HEK293 (cell line): Measurements from ENCODE around the gene ZAR1.
"Not testable (repeated sequence)": the region's sequence is repeated elsewhere in the genome, so short reads cannot be mapped to it uniquely, and the experiment has no call there.

Experiments used
- CTCF ChIA-PET: fragments of 350-600 bp; formaldehyde crosslinking; extraction: SDS; loops from one replicate; lab custom pipeline; 2021; ENCODE audit warnings: antibody characterized with exemption; lab: Yijun Ruan, JAX
- POLR2A ChIA-PET: fragments of 300-600 bp; formaldehyde crosslinking; extraction: SDS; loops from one replicate; lab custom pipeline; 2020; ENCODE audit warnings: antibody characterized with exemption, inconsistent platforms; lab: Yijun Ruan, JAX
- H3K27ac ChIP-seq: fragments of 200-500 bp; sonication (Bioruptor generic); 2 replicates; pipeline ENCODE4 v1.5.1; 2014; ENCODE audit warnings: low read depth, low read length, control low read depth, inconsistent platforms; ENCODE audit errors: extremely low read depth
- H3K36me3 ChIP-seq, 2 experiments: fragments of 200-500 bp in 1 of 2; sonication (Bioruptor generic) in 1 of 2; 1 replicate in 1 of 2; 2 replicates in 1 of 2; pipeline ENCODE4 v1.5.1; 2014 to 2017; ENCODE audit warnings: inconsistent platforms in 2 of 2, low read length in 2 of 2; ENCODE audit not compliant: control insufficient read depth in 2 of 2, insufficient read depth in 1 of 2
- H3K4me1 ChIP-seq: fragments of 200-500 bp; sonication (Bioruptor generic); 2 replicates; pipeline ENCODE4 v1.5.1; 2014; ENCODE audit warnings: mild to moderate bottlenecking, low read length, inconsistent platforms; ENCODE audit not compliant: control insufficient read depth, insufficient read depth
- H3K4me3 ChIP-seq: 2 replicates; pipeline ENCODE4 v1.5.1; 2011; ENCODE audit warnings: low read depth, mild to moderate bottlenecking, control low read depth, low read length, moderate library complexity
- H3K9me3 ChIP-seq: fragments of 200-500 bp; sonication (Bioruptor generic); 2 replicates; pipeline ENCODE4 v1.5.1; 2014; ENCODE audit warnings: low read depth, low read length, inconsistent platforms; ENCODE audit not compliant: control insufficient read depth, insufficient read depth
- MYNN ChIP-seq: fragments of 450-650 bp; formaldehyde crosslinking; IDR thresholded peaks from 2 replicates; pipeline ENCODE4 v1.5.1; 2016; ENCODE audit warnings: missing biosample characterization, missing genetic modification characterization, borderline replicate concordance
- OSR2 ChIP-seq: fragments of 450-650 bp; formaldehyde crosslinking; IDR thresholded peaks from 2 replicates; pipeline ENCODE4 v1.5.1; 2016; ENCODE audit warnings: missing biosample characterization, missing genetic modification characterization
- ZEB2 ChIP-seq: fragments of 450-650 bp; formaldehyde crosslinking; IDR thresholded peaks from 2 replicates; pipeline ENCODE4 v1.5.1; 2016; ENCODE audit warnings: missing biosample characterization, missing genetic modification characterization
- ZNF175 ChIP-seq: fragments of 450-650 bp; formaldehyde crosslinking; IDR thresholded peaks from 2 replicates; pipeline ENCODE4 v1.5.1; 2016; ENCODE audit warnings: missing biosample characterization, missing genetic modification characterization
- ZNF24 ChIP-seq: fragments of 450-650 bp; formaldehyde crosslinking; IDR thresholded peaks from 2 replicates; pipeline ENCODE4 v1.5.1; 2016; ENCODE audit warnings: missing biosample characterization, missing genetic modification characterization
- ZNF555 ChIP-seq: fragments of 450-650 bp; formaldehyde crosslinking; conservative IDR thresholded peaks from 2 replicates; pipeline ENCODE4 v1.5.1; 2017; ENCODE audit warnings: missing biosample characterization, mild to moderate bottlenecking, missing genetic modification characterization, inconsistent platforms
- ZNF654 ChIP-seq: fragments of 450-650 bp; formaldehyde crosslinking; IDR thresholded peaks from 2 replicates; pipeline ENCODE4 v1.5.1; 2016; ENCODE audit warnings: low read depth, missing biosample characterization, missing genetic modification characterization
- ZNF843 ChIP-seq: fragments of 450-650 bp; formaldehyde crosslinking; IDR thresholded peaks from 2 replicates; pipeline ENCODE4 v1.5.1; 2016; ENCODE audit warnings: missing biosample characterization, missing genetic modification characterization
- TF ChIP-seq, protein P1 (sequence below): fragments of 450-650 bp; formaldehyde crosslinking; IDR thresholded peaks from 2 replicates; pipeline ENCODE4 v1.5.1; 2017; ENCODE audit warnings: missing biosample characterization, missing genetic modification characterization
- TF ChIP-seq, protein P2 (sequence below): fragments of 450-650 bp; IDR thresholded peaks from 2 replicates; pipeline ENCODE4 v1.5.1; 2018; ENCODE audit warnings: missing biosample characterization, mild to moderate bottlenecking, missing genetic modification characterization
- TF ChIP-seq, protein P3 (sequence below): fragments of 450-650 bp; formaldehyde crosslinking; IDR thresholded peaks from 2 replicates; pipeline ENCODE4 v1.5.1; 2016; ENCODE audit warnings: missing biosample characterization, missing genetic modification characterization
- TF ChIP-seq, protein P4 (sequence below): fragments of 450-650 bp; formaldehyde crosslinking; IDR thresholded peaks from 2 replicates; pipeline ENCODE4 v1.5.1; 2016; ENCODE audit warnings: missing biosample characterization, missing genetic modification characterization
- TF ChIP-seq, protein P5 (sequence below): fragments of 450-650 bp; formaldehyde crosslinking; IDR thresholded peaks from 2 replicates; pipeline ENCODE4 v1.5.0; 2017; ENCODE audit warnings: missing biosample characterization, missing genetic modification characterization, borderline replicate concordance
- TF ChIP-seq, protein P6 (sequence below): fragments of 450-650 bp; formaldehyde crosslinking; IDR thresholded peaks from 2 replicates; pipeline ENCODE4 v1.5.1; 2016; ENCODE audit warnings: missing biosample characterization, missing genetic modification characterization

The ZAR1 gene, protein sequence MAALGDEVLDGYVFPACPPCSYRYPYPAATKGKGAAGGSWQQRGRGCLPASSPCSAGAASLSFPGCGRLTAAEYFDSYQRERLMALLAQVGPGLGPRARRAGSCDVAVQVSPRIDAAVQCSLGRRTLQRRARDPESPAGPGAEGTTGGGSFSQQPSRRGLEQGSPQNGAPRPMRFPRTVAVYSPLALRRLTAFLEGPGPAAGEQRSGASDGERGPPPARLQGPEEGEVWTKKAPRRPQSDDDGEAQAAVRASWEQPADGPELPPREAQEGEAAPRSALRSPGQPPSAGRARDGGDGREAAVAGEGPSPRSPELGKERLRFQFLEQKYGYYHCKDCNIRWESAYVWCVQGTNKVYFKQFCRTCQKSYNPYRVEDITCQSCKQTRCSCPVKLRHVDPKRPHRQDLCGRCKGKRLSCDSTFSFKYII

DNA sequence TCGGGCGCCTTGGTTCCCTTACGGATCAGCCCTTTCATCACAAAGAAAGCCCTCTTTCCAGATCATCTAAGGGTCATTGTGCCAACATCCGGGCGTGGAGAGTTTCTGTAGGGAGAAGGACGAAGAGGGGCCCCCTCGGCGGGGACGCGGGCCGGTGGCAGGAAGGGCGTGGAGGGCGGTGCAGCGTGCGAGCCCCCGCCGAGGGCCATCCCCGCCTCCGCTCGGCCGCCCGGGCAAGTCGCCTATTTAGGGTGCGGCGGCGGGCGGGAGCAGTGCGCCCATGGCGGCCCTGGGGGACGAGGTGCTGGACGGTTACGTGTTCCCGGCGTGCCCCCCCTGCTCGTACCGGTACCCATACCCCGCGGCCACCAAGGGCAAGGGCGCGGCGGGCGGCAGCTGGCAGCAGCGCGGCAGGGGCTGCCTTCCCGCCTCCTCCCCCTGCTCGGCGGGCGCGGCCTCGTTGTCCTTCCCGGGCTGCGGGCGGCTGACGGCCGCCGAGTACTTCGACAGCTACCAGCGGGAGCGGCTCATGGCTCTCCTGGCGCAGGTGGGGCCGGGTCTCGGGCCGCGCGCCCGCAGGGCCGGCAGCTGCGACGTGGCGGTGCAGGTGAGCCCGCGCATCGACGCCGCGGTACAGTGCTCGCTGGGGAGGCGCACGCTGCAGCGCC is at the start of gene ZAR1:
ZAR1 (plus strand) TSS at position 241 of the 668 bp plus-strand sequence; CDS start at position 281, 40 bp downstream.
- peaks cover 0 to 3% of the 10 kb centered on the region in 2 experiments; a peak in 1 of 3 replicates for H3K36me3 ChIP-seq
- H3K9me3 ChIP-seq, result no peaks in the 10 kb centered on the region
- POLR2A ChIA-PET, result no interaction called here
- TF ChIP-seq, protein P1, sequence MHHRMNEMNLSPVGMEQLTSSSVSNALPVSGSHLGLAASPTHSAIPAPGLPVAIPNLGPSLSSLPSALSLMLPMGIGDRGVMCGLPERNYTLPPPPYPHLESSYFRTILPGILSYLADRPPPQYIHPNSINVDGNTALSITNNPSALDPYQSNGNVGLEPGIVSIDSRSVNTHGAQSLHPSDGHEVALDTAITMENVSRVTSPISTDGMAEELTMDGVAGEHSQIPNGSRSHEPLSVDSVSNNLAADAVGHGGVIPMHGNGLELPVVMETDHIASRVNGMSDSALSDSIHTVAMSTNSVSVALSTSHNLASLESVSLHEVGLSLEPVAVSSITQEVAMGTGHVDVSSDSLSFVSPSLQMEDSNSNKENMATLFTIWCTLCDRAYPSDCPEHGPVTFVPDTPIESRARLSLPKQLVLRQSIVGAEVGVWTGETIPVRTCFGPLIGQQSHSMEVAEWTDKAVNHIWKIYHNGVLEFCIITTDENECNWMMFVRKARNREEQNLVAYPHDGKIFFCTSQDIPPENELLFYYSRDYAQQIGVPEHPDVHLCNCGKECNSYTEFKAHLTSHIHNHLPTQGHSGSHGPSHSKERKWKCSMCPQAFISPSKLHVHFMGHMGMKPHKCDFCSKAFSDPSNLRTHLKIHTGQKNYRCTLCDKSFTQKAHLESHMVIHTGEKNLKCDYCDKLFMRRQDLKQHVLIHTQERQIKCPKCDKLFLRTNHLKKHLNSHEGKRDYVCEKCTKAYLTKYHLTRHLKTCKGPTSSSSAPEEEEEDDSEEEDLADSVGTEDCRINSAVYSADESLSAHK (tag by site-specific recombination), result no peak
- TF ChIP-seq ZNF555 (tag by site-specific recombination) (no peak), OSR2 (tag by site-specific recombination) (no peak), ZNF24 (tag by site-specific recombination) (no peak)
- TF ChIP-seq, protein P2, sequence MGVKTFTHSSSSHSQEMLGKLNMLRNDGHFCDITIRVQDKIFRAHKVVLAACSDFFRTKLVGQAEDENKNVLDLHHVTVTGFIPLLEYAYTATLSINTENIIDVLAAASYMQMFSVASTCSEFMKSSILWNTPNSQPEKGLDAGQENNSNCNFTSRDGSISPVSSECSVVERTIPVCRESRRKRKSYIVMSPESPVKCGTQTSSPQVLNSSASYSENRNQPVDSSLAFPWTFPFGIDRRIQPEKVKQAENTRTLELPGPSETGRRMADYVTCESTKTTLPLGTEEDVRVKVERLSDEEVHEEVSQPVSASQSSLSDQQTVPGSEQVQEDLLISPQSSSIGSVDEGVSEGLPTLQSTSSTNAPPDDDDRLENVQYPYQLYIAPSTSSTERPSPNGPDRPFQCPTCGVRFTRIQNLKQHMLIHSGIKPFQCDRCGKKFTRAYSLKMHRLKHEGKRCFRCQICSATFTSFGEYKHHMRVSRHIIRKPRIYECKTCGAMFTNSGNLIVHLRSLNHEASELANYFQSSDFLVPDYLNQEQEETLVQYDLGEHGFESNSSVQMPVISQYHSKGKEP, result no peak
- TF ChIP-seq, protein P3, sequence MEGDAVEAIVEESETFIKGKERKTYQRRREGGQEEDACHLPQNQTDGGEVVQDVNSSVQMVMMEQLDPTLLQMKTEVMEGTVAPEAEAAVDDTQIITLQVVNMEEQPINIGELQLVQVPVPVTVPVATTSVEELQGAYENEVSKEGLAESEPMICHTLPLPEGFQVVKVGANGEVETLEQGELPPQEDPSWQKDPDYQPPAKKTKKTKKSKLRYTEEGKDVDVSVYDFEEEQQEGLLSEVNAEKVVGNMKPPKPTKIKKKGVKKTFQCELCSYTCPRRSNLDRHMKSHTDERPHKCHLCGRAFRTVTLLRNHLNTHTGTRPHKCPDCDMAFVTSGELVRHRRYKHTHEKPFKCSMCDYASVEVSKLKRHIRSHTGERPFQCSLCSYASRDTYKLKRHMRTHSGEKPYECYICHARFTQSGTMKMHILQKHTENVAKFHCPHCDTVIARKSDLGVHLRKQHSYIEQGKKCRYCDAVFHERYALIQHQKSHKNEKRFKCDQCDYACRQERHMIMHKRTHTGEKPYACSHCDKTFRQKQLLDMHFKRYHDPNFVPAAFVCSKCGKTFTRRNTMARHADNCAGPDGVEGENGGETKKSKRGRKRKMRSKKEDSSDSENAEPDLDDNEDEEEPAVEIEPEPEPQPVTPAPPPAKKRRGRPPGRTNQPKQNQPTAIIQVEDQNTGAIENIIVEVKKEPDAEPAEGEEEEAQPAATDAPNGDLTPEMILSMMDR (tag by site-specific recombination), result no peak
- CTCF ChIA-PET, result no interaction called here
- H3K4me1 ChIP-seq, result no peaks in the 10 kb centered on the region
- no peak within 1 kb of the TSS for H3K4me3 ChIP-seq
- H3K27ac ChIP-seq, result no peak within 1 kb of the TSS

DNA sequence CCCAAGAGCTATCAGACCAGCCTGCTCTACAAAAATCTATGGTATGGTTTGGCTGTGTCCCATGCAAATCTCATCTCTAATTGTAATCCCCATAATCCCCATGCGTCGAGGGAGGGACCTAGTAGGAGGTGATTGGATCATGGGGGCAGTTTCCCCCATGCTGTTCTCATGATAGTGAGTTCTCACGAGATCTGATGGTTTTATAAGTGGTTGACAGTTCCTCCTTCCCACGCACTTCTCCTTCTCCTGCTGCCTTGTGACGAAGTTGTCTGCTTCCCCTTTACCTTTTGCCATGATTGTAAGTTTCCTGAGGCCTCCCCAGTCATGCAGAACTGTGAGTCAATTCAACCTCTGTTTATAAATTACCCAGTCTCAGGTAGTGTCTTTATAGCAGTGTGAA is 49.1 kb upstream of the ZAR1 start:
- H3K27ac ChIP-seq, H3K4me3 ChIP-seq, H3K9me3 ChIP-seq, H3K36me3 ChIP-seq, H3K4me1 ChIP-seq, POLR2A ChIA-PET: not testable (repeated sequence)
- CTCF ChIA-PET, result interaction anchor here (0.6 kb wide), 1 partner anchor 110 kb away, joined by 5 read pairs; no protein-coding TSS in a partner anchor

DNA sequence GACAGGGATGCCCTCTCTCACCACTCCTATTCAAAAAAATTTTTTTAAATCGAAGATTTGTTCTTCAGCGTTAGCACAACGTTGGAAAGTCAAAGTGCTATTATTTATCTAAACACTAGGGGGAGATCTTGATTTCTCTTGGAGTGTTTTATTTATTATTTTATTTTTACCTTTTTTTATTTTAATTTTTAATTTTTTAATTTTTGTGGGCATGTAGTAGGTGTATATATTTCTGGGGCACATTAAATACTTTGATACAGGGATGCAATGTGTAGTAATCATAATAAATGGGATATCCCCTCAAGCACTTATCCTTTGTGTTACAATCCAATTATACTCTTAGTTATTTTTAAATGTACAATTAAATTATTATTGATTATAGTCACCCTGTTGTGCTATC is 44.3 kb upstream of the ZAR1 start:
- no peaks in the 10 kb centered on the region for H3K4me1 ChIP-seq
- no peak overlapping the region for H3K27ac ChIP-seq
- no peaks in the 10 kb centered on the region for H3K9me3 ChIP-seq
- POLR2A ChIA-PET, result no interaction called here
- CTCF ChIA-PET, result interaction anchor here (0.6 to 1.8 kb wide), 4 partner anchors 96 to 209 kb away, joined by 3 to 6 read pairs (median 4); no protein-coding TSS in a partner anchor
- H3K4me3 ChIP-seq, result no peak overlapping the region
- H3K36me3 ChIP-seq, result no peaks in the 10 kb centered on the region
- TF ChIP-seq ZNF175 (tag by site-specific recombination) (no peak), ZNF843 (tag by site-specific recombination) (no peak), ZNF654 (tag by site-specific recombination) (peak; percentile 34), ZEB2 (tag by site-specific recombination) (no peak), MYNN (tag by site-specific recombination) (no peak)
- TF ChIP-seq, protein P4, sequence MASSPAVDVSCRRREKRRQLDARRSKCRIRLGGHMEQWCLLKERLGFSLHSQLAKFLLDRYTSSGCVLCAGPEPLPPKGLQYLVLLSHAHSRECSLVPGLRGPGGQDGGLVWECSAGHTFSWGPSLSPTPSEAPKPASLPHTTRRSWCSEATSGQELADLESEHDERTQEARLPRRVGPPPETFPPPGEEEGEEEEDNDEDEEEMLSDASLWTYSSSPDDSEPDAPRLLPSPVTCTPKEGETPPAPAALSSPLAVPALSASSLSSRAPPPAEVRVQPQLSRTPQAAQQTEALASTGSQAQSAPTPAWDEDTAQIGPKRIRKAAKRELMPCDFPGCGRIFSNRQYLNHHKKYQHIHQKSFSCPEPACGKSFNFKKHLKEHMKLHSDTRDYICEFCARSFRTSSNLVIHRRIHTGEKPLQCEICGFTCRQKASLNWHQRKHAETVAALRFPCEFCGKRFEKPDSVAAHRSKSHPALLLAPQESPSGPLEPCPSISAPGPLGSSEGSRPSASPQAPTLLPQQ (tag by site-specific recombination), result no peak
- TF ChIP-seq, protein P5, sequence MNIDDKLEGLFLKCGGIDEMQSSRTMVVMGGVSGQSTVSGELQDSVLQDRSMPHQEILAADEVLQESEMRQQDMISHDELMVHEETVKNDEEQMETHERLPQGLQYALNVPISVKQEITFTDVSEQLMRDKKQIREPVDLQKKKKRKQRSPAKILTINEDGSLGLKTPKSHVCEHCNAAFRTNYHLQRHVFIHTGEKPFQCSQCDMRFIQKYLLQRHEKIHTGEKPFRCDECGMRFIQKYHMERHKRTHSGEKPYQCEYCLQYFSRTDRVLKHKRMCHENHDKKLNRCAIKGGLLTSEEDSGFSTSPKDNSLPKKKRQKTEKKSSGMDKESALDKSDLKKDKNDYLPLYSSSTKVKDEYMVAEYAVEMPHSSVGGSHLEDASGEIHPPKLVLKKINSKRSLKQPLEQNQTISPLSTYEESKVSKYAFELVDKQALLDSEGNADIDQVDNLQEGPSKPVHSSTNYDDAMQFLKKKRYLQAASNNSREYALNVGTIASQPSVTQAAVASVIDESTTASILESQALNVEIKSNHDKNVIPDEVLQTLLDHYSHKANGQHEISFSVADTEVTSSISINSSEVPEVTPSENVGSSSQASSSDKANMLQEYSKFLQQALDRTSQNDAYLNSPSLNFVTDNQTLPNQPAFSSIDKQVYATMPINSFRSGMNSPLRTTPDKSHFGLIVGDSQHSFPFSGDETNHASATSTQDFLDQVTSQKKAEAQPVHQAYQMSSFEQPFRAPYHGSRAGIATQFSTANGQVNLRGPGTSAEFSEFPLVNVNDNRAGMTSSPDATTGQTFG (tag by site-specific recombination), result no peak
- TF ChIP-seq, protein P6, sequence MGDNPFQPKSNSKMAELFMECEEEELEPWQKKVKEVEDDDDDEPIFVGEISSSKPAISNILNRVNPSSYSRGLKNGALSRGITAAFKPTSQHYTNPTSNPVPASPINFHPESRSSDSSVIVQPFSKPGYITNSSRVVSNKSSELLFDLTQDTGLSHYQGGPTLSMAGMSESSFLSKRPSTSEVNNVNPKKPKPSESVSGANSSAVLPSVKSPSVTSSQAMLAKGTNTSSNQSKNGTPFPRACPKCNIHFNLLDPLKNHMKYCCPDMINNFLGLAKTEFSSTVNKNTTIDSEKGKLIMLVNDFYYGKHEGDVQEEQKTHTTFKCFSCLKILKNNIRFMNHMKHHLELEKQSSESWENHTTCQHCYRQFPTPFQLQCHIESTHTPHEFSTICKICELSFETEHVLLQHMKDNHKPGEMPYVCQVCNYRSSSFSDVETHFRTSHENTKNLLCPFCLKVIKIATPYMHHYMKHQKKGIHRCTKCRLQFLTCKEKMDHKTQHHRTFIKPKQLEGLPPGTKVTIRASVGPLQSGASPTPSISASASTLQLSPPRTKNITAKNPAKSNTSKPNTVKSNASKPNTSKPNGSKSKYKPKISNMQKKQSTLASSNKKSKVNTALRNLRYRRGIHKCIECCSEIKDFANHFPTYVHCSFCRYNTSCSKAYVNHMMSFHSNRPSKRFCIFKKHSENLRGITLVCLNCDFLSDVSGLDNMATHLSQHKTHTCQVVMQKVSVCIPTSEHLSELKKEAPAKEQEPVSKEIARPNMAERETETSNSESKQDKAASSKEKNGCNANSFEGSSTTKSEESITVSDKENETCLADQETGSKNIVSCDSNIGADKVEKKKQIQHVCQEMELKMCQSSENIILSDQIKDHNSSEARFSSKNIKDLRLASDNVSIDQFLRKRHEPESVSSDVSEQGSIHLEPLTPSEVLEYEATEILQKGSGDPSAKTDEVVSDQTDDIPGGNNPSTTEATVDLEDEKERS (tag by site-specific recombination), result no peak
